ENCODE measurements around the gene PLCH2.
"Not testable (repeated sequence)": the region's sequence is repeated elsewhere in the genome, so short reads cannot be mapped to it uniquely, and the experiment has no call there.

The PLCH2 gene

GRCh38 chr1:2443277-2444137 lies 32.6 kb upstream of the PLCH2 start:
- DNase-seq: no peak

GRCh38 chr1:2444138-2444591 lies 31.9 kb upstream of the PLCH2 start:
- no peak for DNase-seq

DNA sequence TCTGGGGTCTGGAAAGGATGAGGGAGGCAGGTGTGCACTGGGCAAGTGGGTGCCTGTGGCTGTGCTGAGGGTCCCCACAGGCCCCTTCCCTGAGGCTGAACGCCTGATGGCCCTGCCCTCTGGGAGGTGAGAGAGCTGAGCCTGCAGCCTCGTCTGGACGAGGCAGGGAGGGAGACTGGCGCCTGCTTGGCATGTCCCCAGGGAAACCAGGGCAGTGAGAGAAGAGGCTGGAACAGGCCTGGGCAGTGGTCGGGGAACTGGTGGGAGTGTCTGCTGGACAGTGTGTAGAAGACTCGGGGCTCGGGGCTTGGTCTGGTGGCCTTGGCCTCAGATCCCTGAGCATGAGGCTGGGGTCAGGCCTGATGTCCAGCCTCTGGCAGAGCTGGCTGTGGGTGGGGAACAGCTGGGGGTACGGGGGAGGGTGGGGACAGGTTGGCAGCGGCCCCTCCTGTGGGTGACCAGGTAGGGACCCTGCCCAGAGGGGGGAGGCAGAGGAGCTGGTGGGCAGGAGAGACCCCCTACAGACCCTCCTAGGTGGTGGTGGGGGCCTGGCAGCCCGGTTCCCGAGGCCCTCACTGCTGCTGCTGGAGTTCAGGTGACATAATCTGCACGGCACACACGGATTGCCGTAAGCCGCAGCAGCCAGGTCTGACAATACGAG lies 30.8 kb upstream of the PLCH2 start:
- no peak for DNase-seq

GRCh38 chr1:2445823-2446215 lies 30.3 kb upstream of the PLCH2 start:
- no peak for DNase-seq

GRCh38 chr1:2446394-2446793 lies 29.7 kb upstream of the PLCH2 start:
- DNase-seq: no peak

- DNase-seq: no peak
Observed at GRCh38 chr1:2446861-2447260, 29.2 kb upstream of the PLCH2 start.

- no peak for DNase-seq
Observed at GRCh38 chr1:2447276-2448097, 28.6 kb upstream of the PLCH2 start.

DNA sequence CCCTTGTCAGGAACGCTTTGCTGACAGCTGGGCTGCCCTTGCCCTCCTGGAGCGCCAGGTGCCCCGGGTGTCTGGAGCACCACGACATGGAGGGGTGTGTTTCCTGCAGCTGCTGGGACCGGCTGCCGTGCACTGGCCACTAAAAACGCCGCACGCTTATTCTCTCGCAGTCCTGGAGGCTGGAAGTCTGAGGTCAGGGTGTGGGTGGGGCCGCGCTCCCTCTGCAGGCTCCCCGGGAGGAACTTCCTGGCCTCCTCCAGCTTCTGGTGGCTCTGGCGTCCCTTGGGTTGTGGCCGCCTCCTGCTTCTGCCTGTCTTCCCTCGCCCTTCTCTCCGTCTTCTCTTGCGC lies 28.0 kb upstream of the PLCH2 start:
- peak; percentile 51 for DNase-seq

- DNase-seq: no peak
Observed at GRCh38 chr1:2449636-2450454, 26.2 kb upstream of the PLCH2 start.

DNA sequence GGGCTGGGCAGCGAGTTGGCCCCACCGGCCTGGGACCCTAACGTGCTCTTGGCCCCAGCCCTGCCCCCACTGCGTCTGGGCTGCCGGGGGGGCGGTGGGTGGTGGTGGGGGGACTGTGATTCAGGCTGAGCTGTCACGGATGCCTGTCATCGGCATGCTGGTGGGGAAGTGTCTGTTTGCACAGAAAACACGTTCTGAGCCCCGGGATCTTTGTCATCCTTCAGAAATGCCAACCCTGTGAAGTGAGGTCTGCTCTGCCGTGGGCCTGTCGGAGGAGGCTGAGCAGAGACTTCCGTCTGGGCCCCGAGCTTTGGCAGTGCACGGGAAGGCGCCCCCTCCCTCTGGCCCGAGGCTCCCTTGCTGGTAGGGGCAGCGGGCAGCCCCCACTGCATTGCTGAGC lies 24.3 kb upstream of the PLCH2 start:
- no peak for DNase-seq

- DNase-seq: no peak
Observed at GRCh38 chr1:2452201-2452931, 23.7 kb upstream of the PLCH2 start.

DNA sequence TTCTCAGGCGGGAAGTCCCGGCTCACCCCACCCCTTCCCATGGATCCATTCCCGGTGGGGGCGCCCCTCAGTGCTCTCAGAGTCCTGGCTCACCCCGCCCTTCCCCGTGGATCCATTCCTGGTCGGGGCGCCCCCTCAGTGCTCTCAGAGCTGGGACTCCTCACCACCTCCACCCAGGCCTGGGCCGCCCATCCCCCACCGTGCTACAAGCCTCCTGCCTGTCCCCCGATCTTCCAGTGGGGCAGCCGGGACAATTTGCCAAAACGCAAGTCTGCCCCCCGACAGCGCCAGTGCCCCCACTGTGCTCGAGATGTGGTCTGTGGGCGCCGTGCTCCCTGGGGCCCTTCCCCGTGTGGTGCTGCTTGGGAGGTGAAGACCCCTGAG lies 23.2 kb upstream of the PLCH2 start:
- DNase-seq: no peak

- no peak for DNase-seq
Observed at GRCh38 chr1:2454227-2454626, 21.9 kb upstream of the PLCH2 start.

- DNase-seq: no peak
Observed at GRCh38 chr1:2455757-2456156, 20.3 kb upstream of the PLCH2 start.

- no peak for DNase-seq
Observed at GRCh38 chr1:2457444-2457843, 18.6 kb upstream of the PLCH2 start.

GRCh38 chr1:2458687-2459086 lies 17.4 kb upstream of the PLCH2 start:
- no peak for DNase-seq

- DNase-seq: not testable (repeated sequence)
Observed at GRCh38 chr1:2459102-2459753, 16.9 kb upstream of the PLCH2 start.

DNA sequence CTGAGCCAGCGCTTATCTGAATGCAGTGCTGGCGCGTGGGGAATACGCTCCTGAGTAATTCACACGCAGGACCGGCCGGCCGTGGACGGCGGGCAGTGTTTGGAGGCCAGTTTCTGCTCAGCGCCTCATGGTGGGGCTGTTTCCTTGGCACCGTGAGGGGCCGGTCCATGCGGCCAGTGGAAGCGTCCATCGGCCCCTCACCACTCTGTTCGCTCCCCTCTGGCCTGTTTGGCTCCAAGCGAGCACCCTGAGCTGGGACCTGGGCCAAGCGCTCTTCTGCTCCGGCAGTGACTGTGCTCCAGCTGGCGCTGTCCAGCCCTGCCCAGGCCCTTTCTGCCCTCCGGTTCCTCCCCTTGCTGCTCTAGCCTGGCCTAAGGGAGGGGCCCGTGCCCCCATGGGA lies 16.3 kb upstream of the PLCH2 start:
- no peak for DNase-seq

- no peak for DNase-seq
Observed at GRCh38 chr1:2460203-2460602, 15.9 kb upstream of the PLCH2 start.

GRCh38 chr1:2460996-2461751 lies 14.9 kb upstream of the PLCH2 start:
- DNase-seq: no peak

GRCh38 chr1:2462819-2463218 lies 13.3 kb upstream of the PLCH2 start:
- no peak for DNase-seq
